Uterus (tissue), 2 donors: Measurements from ENCODE around the gene SEMA3B.

Experiments used
- POLR2A ChIP-seq, 2 donors: fragments of 450-650 bp; IDR thresholded peaks; one replicate each; pipeline ENCODE4 v1.6.1; 2016; ENCODE audit warnings: antibody characterized with exemption in 2 of 2, mild to moderate bottlenecking in 1 of 2, moderate library complexity in 1 of 2
- TF ChIP-seq, protein P1 (sequence below), 4 experiments: fragments of 200-600 bp in 2 of 4; fragments of 450-650 bp in 2 of 4; sonication (generic) in 2 of 4; IDR thresholded peaks; one replicate each; pipeline ENCODE4 v1.5.1; 2016 to 2019; ENCODE audit warnings: antibody characterized with exemption in 4 of 4, mild to moderate bottlenecking in 2 of 4, moderate library complexity in 1 of 4

DNA sequence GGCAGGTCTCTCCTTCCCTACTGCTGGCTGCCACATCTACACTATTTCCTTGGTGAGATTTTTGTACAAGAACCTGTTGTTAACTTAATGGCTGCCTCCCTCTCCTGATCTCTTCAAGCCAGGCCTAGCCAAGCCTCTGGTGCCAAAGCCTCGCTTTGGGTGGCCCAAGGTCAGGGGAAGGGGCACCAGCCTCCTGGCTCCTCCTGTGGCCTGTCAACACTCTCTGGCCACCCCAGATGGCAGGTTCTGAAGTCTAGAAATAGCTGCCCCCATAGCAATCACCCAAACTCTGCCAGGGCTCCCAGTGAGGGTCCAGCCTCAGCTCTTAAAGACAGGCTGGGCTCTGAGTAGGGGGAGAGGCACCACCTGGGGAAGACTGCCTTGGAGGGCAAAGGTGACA is 18.3 kb downstream of the SEMA3B start:
- TF ChIP-seq, protein P1, sequence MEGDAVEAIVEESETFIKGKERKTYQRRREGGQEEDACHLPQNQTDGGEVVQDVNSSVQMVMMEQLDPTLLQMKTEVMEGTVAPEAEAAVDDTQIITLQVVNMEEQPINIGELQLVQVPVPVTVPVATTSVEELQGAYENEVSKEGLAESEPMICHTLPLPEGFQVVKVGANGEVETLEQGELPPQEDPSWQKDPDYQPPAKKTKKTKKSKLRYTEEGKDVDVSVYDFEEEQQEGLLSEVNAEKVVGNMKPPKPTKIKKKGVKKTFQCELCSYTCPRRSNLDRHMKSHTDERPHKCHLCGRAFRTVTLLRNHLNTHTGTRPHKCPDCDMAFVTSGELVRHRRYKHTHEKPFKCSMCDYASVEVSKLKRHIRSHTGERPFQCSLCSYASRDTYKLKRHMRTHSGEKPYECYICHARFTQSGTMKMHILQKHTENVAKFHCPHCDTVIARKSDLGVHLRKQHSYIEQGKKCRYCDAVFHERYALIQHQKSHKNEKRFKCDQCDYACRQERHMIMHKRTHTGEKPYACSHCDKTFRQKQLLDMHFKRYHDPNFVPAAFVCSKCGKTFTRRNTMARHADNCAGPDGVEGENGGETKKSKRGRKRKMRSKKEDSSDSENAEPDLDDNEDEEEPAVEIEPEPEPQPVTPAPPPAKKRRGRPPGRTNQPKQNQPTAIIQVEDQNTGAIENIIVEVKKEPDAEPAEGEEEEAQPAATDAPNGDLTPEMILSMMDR (IDR thresholded peaks at IDR 0.05): no peak
- TF ChIP-seq POLR2A (IDR thresholded peaks at IDR 0.05): no peak
